Testis (tissue), 2 donors: ENCODE results near the gene VIL1.

Source experiments
- CTCF ChIP-seq, 3 experiments: fragments of 450-650 bp in 2 of 3; fragments of 200-600 bp in 1 of 3; sonication (generic) in 1 of 3; IDR thresholded peaks; one replicate each; pipeline ENCODE4 v1.5.1; 2016 to 2019; ENCODE audit warnings: antibody characterized with exemption in 3 of 3, mild to moderate bottlenecking in 2 of 3, moderate library complexity in 1 of 3
- POLR2A ChIP-seq: fragments of 450-650 bp; IDR thresholded peaks from one replicate; pipeline ENCODE4 v1.6.1; 2017; ENCODE audit warnings: antibody characterized with exemption, mild to moderate bottlenecking, moderate library complexity

GRCh38 chr2:218418717-218419458, at the start of gene VIL1:
- TF ChIP-seq CTCF (IDR thresholded peaks at IDR 0.05) (no peak), POLR2A (no peak)
